Measurements from ENCODE around the gene MED12.
A peak's percentile ranks its signal among the peaks of the same experiment; 100 is the strongest.

MED12 gene

DNA sequence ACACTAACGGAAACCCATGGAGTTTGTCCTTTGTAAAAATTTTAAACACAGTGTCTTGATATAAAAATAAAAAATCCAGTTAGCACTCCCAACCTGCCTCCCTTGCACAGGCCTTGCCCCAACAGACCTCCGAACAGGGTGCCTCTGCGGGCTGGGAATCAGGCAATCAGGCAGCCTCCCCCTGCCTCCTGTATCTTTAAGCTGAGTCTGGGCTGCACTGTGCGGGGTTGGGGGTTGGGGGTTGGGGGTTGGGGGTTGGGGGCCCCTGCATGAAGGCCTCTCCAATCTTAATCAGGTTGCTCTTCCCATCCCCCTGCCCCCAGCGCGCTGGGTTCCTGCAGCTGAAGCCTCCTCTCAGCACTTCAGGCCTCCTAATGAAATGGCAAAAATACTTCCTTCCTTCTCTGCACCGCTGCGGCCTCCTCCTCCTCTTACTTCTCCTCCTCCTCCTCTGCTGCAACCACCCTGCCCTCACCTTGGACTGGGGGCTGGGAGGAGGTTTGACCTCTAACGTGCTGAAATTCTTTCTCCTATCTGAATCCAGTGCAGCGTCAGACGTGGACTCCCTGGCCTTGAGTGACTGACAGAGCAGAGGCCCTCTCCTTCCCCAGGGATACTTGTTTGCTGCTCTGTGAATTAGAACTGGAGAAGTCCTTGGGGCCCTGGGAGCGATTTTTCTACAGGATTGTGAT lies 52.9 kb downstream of the MED12 start:
- Histone ChIP-seq H3K27ac (replicated peaks; ENCODE audit: low read length) (no peak overlapping the region), H3K9me3 (replicated peaks in 1 of 2; ENCODE audit: control insufficient read depth in 2 of 2, insufficient read depth in 1 of 2, low read depth in 1 of 2, low read length in 2 of 2) (no peaks in the 10 kb centered on the region), H3K14ac (ENCODE audit: low read length) (no peak overlapping the region), H2BK15ac (ENCODE audit: low read length) (no peak overlapping the region), H2BK12ac (ENCODE audit: low read length) (no peak overlapping the region), H2AFZ (ENCODE audit: low read length) (peak overlapping the region; percentile 78), H3K18ac (ENCODE audit: low read length) (peak overlapping the region; percentile 64), H3K79me1 (ENCODE audit: low read depth, low read length) (no peaks in the 10 kb centered on the region), H3K4me1 (ENCODE audit: control insufficient read depth in 2 of 2, insufficient read depth in 1 of 2, low read depth in 1 of 2, low read length in 2 of 2) (peaks cover 0 to 5% of the 10 kb centered on the region in 2 donors), H3K23ac (ENCODE audit: low read depth, low read length, poor library complexity) (no peak overlapping the region), H3K4me3 (ENCODE audit: low read length in 2 of 2) (no peak overlapping the region), H3K36me3 (replicated peaks in 1 of 2; ENCODE audit: control insufficient read depth in 2 of 2, insufficient read depth in 2 of 2, low read length in 2 of 2) (peaks cover 7 to 10% of the 10 kb centered on the region in 2 donors), H3K9ac (ENCODE audit: low read depth, low read length, poor library complexity) (no peak overlapping the region), H3K27me3 (ENCODE audit: control insufficient read depth in 3 of 3, insufficient read depth in 3 of 3, low read depth in 1 of 3, low read length in 3 of 3) (no peaks in the 10 kb centered on the region), H2BK120ac (ENCODE audit: low read depth, low read length) (no peak overlapping the region), H2BK5ac (ENCODE audit: low read length) (no peak overlapping the region), H3K4me2 (ENCODE audit: insufficient read depth, low read length, poor library complexity, severe bottlenecking) (no peak overlapping the region), H4K8ac (ENCODE audit: low read depth, low read length) (peak overlapping the region; percentile 65), H4K91ac (ENCODE audit: low read depth, low read length, poor library complexity) (no peak overlapping the region), H3K4ac (ENCODE audit: low read length) (no peak overlapping the region), H2AK5ac (ENCODE audit: low read depth, low read length) (no peak overlapping the region)
- WGBS, 2 donors (ENCODE audit: extremely low coverage in 2 of 2, insufficient read length in 2 of 2, insufficient replicate concordance in 1 of 2), result no CpG with 5 or more reads among the region's 12 CpGs
- no peak for DNase-seq (ENCODE audit: low spot score)

GRCh38 chrX:71173440-71173839 lies 55.0 kb downstream of the MED12 start:
- Histone ChIP-seq H4K8ac (ENCODE audit: low read depth, low read length) (no peak overlapping the region), H3K4me2 (ENCODE audit: insufficient read depth, low read length, poor library complexity, severe bottlenecking) (no peak overlapping the region), H2BK120ac (ENCODE audit: low read depth, low read length) (no peak overlapping the region), H3K4ac (ENCODE audit: low read length) (no peak overlapping the region), H3K27ac (replicated peaks; ENCODE audit: low read length) (no peak overlapping the region), H2AK5ac (ENCODE audit: low read depth, low read length) (no peak overlapping the region), H2BK5ac (ENCODE audit: low read length) (no peak overlapping the region), H3K36me3 (replicated peaks in 1 of 2; ENCODE audit: control insufficient read depth in 2 of 2, insufficient read depth in 2 of 2, low read length in 2 of 2) (peaks cover 0 to 3% of the 10 kb centered on the region in 2 donors), H3K9ac (ENCODE audit: low read depth, low read length, poor library complexity) (no peak overlapping the region), H3K9me3 (replicated peaks in 1 of 2; ENCODE audit: control insufficient read depth in 2 of 2, insufficient read depth in 1 of 2, low read depth in 1 of 2, low read length in 2 of 2) (no peaks in the 10 kb centered on the region), H3K4me1 (ENCODE audit: control insufficient read depth in 2 of 2, insufficient read depth in 1 of 2, low read depth in 1 of 2, low read length in 2 of 2) (peaks cover 0 to 5% of the 10 kb centered on the region in 2 donors), H3K27me3 (ENCODE audit: control insufficient read depth in 3 of 3, insufficient read depth in 3 of 3, low read depth in 1 of 3, low read length in 3 of 3) (no peaks in the 10 kb centered on the region), H4K91ac (ENCODE audit: low read depth, low read length, poor library complexity) (no peak overlapping the region), H3K18ac (ENCODE audit: low read length) (no peak overlapping the region), H3K4me3 (ENCODE audit: low read length in 2 of 2) (no peak overlapping the region), H2BK15ac (ENCODE audit: low read length) (no peak overlapping the region), H2AFZ (ENCODE audit: low read length) (no peak overlapping the region), H3K14ac (ENCODE audit: low read length) (no peak overlapping the region), H3K79me1 (ENCODE audit: low read depth, low read length) (no peaks in the 10 kb centered on the region), H3K23ac (ENCODE audit: low read depth, low read length, poor library complexity) (no peak overlapping the region), H2BK12ac (ENCODE audit: low read length) (no peak overlapping the region)
- no peak for DNase-seq (ENCODE audit: low spot score)
- no CpG with 5 or more reads among the region's 2 CpGs for WGBS, 2 donors (ENCODE audit: extremely low coverage in 2 of 2, insufficient read length in 2 of 2, insufficient replicate concordance in 1 of 2)

- Histone ChIP-seq H4K8ac (ENCODE audit: low read depth, low read length) (no peak overlapping the region), H3K9ac (ENCODE audit: low read depth, low read length, poor library complexity) (no peak overlapping the region), H3K4me3 (ENCODE audit: low read length in 2 of 2) (no peak overlapping the region), H3K18ac (ENCODE audit: low read length) (no peak overlapping the region), H2BK120ac (ENCODE audit: low read depth, low read length) (no peak overlapping the region), H2AK5ac (ENCODE audit: low read depth, low read length) (no peak overlapping the region), H3K9me3 (replicated peaks in 1 of 2; ENCODE audit: control insufficient read depth in 2 of 2, insufficient read depth in 1 of 2, low read depth in 1 of 2, low read length in 2 of 2) (no peaks in the 10 kb centered on the region), H2AFZ (ENCODE audit: low read length) (no peak overlapping the region), H4K91ac (ENCODE audit: low read depth, low read length, poor library complexity) (no peak overlapping the region), H3K27ac (replicated peaks; ENCODE audit: low read length) (no peak overlapping the region), H2BK5ac (ENCODE audit: low read length) (no peak overlapping the region), H3K36me3 (replicated peaks in 1 of 2; ENCODE audit: control insufficient read depth in 2 of 2, insufficient read depth in 2 of 2, low read length in 2 of 2) (peaks cover 0 to 2% of the 10 kb centered on the region in 2 donors), H3K23ac (ENCODE audit: low read depth, low read length, poor library complexity) (no peak overlapping the region), H3K79me1 (ENCODE audit: low read depth, low read length) (no peaks in the 10 kb centered on the region), H3K14ac (ENCODE audit: low read length) (no peak overlapping the region), H2BK12ac (ENCODE audit: low read length) (no peak overlapping the region), H3K4me2 (ENCODE audit: insufficient read depth, low read length, poor library complexity, severe bottlenecking) (no peak overlapping the region), H3K4me1 (ENCODE audit: control insufficient read depth in 2 of 2, insufficient read depth in 1 of 2, low read depth in 1 of 2, low read length in 2 of 2) (peaks cover 0 to 5% of the 10 kb centered on the region in 2 donors), H3K27me3 (ENCODE audit: control insufficient read depth in 3 of 3, insufficient read depth in 3 of 3, low read depth in 1 of 3, low read length in 3 of 3) (no peaks in the 10 kb centered on the region), H3K4ac (ENCODE audit: low read length) (no peak overlapping the region), H2BK15ac (ENCODE audit: low read length) (no peak overlapping the region)
- DNase-seq (ENCODE audit: low spot score), result no peak
- WGBS, 2 donors (ENCODE audit: extremely low coverage in 2 of 2, insufficient read length in 2 of 2, insufficient replicate concordance in 1 of 2), result no CpG with 5 or more reads among the region's 1 CpG
Observed at GRCh38 chrX:71174795-71175194, 56.4 kb downstream of the MED12 start.

DNA sequence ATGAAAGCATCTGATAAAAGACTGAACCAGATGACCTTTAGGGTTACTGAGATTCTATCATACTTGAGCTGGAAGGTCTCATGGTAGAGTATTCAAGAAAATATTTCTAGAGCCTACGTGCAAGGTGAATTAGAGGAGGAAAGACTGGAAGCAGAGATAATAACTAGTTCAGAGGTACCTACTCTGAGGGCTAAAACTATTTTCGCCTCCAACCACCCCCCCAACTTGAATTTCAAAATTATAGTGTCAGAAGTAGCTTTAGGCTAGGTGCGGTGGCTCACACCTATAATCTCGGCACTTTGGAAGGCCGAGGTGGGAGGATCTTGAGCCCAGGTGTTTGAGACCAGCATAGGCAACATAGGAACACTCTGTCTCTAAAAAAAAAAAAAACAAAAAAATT lies 57.1 kb downstream of the MED12 start:
- H3K27me3 ChIP-seq (ENCODE audit: control insufficient read depth in 3 of 3, insufficient read depth in 3 of 3, low read depth in 1 of 3, low read length in 3 of 3), result no peaks in the 10 kb centered on the region
- no peak overlapping the region for H3K9ac ChIP-seq (ENCODE audit: low read depth, low read length, poor library complexity)
- no peak overlapping the region for H3K14ac ChIP-seq (ENCODE audit: low read length)
- no peak overlapping the region for H2BK120ac ChIP-seq (ENCODE audit: low read depth, low read length)
- WGBS, 2 donors (ENCODE audit: extremely low coverage in 2 of 2, insufficient read length in 2 of 2, insufficient replicate concordance in 1 of 2), result no CpG with 5 or more reads among the region's 5 CpGs
- H3K4me3 ChIP-seq (ENCODE audit: low read length in 2 of 2), result no peak overlapping the region
- no peak overlapping the region for H4K8ac ChIP-seq (ENCODE audit: low read depth, low read length)
- no peak for DNase-seq (ENCODE audit: low spot score)
- H2BK12ac ChIP-seq (ENCODE audit: low read length), result no peak overlapping the region
- no peaks in the 10 kb centered on the region for H3K36me3 ChIP-seq (replicated peaks in 1 of 2; ENCODE audit: control insufficient read depth in 2 of 2, insufficient read depth in 2 of 2, low read length in 2 of 2)
- H4K91ac ChIP-seq (ENCODE audit: low read depth, low read length, poor library complexity), result no peak overlapping the region
- H2BK15ac ChIP-seq (ENCODE audit: low read length), result no peak overlapping the region
- H3K79me1 ChIP-seq (ENCODE audit: low read depth, low read length), result no peaks in the 10 kb centered on the region
- no peak overlapping the region for H2AFZ ChIP-seq (ENCODE audit: low read length)
- no peak overlapping the region for H3K27ac ChIP-seq (replicated peaks; ENCODE audit: low read length)
- no peaks in the 10 kb centered on the region for H3K9me3 ChIP-seq (replicated peaks in 1 of 2; ENCODE audit: control insufficient read depth in 2 of 2, insufficient read depth in 1 of 2, low read depth in 1 of 2, low read length in 2 of 2)
- no peak overlapping the region for H3K18ac ChIP-seq (ENCODE audit: low read length)
- H2BK5ac ChIP-seq (ENCODE audit: low read length), result no peak overlapping the region
- no peak overlapping the region for H3K4ac ChIP-seq (ENCODE audit: low read length)
- no peak overlapping the region for H3K23ac ChIP-seq (ENCODE audit: low read depth, low read length, poor library complexity)
- H3K4me1 ChIP-seq (ENCODE audit: control insufficient read depth in 2 of 2, insufficient read depth in 1 of 2, low read depth in 1 of 2, low read length in 2 of 2), result peaks cover 0 to 5% of the 10 kb centered on the region in 2 donors
- H2AK5ac ChIP-seq (ENCODE audit: low read depth, low read length), result no peak overlapping the region
- H3K4me2 ChIP-seq (ENCODE audit: insufficient read depth, low read length, poor library complexity, severe bottlenecking), result no peak overlapping the region
